GM23338 (cell line): ENCODE measurements around the gene CFAP251. TPM values are rescaled to one million over a fixed set of nuclear protein-coding genes. Genes with fewer than 3 reads are reported as not detected.

ENCODE experiments used
- ATAC-seq: fragments of 200-7000 bp; cut with Tn5 transposase; 3 replicates; pipeline ENCODE4 v1.9.1; 2020
- DNase-seq: peaks from one replicate; pipeline ENCODE4 v3.0.0-alpha.2; 2015; ENCODE audit warnings: low spot score
- H2AFZ ChIP-seq: fragments of 200-600 bp; sonication (generic); 2 replicates; pipeline ENCODE4 v1.8.0; 2016; ENCODE audit warnings: antibody characterized with exemption, mild to moderate bottlenecking, moderate library complexity
- H3F3A ChIP-seq: fragments of 200-600 bp; sonication (generic); replicated peaks from 2 replicates; pipeline ENCODE4 v1.8.0; 2017; ENCODE audit warnings: antibody characterized with exemption, mixed run types, low read depth
- H3K27ac ChIP-seq: fragments of 200-600 bp; sonication (generic); 2 replicates; pipeline ENCODE4 v1.6.1; 2016; ENCODE audit warnings: low read depth
- H3K27me3 ChIP-seq: fragments of 200-600 bp; sonication (generic); 2 replicates; pipeline ENCODE4 v1.8.0; 2016; ENCODE audit warnings: mild to moderate bottlenecking, mixed run types, moderate library complexity; ENCODE audit not compliant: insufficient read depth
- H3K36me3 ChIP-seq: fragments of 200-600 bp; sonication (generic); 2 replicates; pipeline ENCODE4 v1.8.0; 2016; ENCODE audit warnings: mild to moderate bottlenecking; ENCODE audit not compliant: insufficient read depth
- H3K4me1 ChIP-seq: fragments of 200-600 bp; sonication (generic); 2 replicates; pipeline ENCODE4 v1.8.0; 2016; ENCODE audit warnings: mild to moderate bottlenecking, moderate library complexity; ENCODE audit not compliant: insufficient read depth
- H3K4me2 ChIP-seq: fragments of 200-600 bp; sonication (generic); 2 replicates; pipeline ENCODE4 v1.7.1; 2017; ENCODE audit warnings: mixed run types
- H3K4me3 ChIP-seq: fragments of 200-600 bp; sonication (generic); 2 replicates; pipeline ENCODE4 v1.6.1; 2016; ENCODE audit warnings: mixed run types
- H3K79me2 ChIP-seq: fragments of 200-600 bp; sonication (generic); replicated peaks from 2 replicates; pipeline ENCODE4 v1.8.0; 2017; ENCODE audit warnings: mild to moderate bottlenecking; ENCODE audit not compliant: insufficient read depth
- H3K9me2 ChIP-seq: fragments of 200-600 bp; sonication (generic); 2 replicates; pipeline ENCODE4 v1.8.0; 2017; ENCODE audit not compliant: insufficient read depth
- H4K20me1 ChIP-seq: fragments of 200-600 bp; sonication (generic); replicated peaks from 2 replicates; pipeline ENCODE4 v1.8.0; 2017; ENCODE audit warnings: mild to moderate bottlenecking; ENCODE audit not compliant: insufficient read depth
- H3K27ac Mint-ChIP-seq: 2 replicates; pipeline ENCODE4 v1.8.0; 2020; ENCODE audit warnings: inconsistent platforms, mild to moderate bottlenecking, moderate library complexity, mixed read lengths
- H3K27me3 Mint-ChIP-seq: 3 replicates; pipeline ENCODE4 v1.8.0; 2022; ENCODE audit warnings: low read depth, mild to moderate bottlenecking, moderate library complexity, mixed read lengths, inconsistent platforms; ENCODE audit not compliant: insufficient read depth, poor library complexity
- H3K36me3 Mint-ChIP-seq: 3 replicates; pipeline ENCODE4 v1.8.0; 2021; ENCODE audit warnings: low read depth, mild to moderate bottlenecking, inconsistent platforms, moderate library complexity, mixed read lengths
- H3K4me1 Mint-ChIP-seq: 3 replicates; pipeline ENCODE4 v1.8.0; 2020; ENCODE audit warnings: mild to moderate bottlenecking, inconsistent platforms, mixed read lengths
- H3K4me3 Mint-ChIP-seq: 3 replicates; pipeline ENCODE4 v1.8.0; 2021; ENCODE audit warnings: moderate library complexity, mild to moderate bottlenecking, inconsistent platforms, mixed read lengths
- H3K9me3 Mint-ChIP-seq: 3 replicates; pipeline ENCODE4 v1.8.0; 2020; ENCODE audit warnings: moderate library complexity, mild to moderate bottlenecking, inconsistent platforms, mixed read lengths
- CREB1 ChIP-seq: fragments of 250-450 bp; sonication (Bioruptor Pico); IDR thresholded peaks from 2 replicates; pipeline ENCODE4 v1.5.0; 2020; ENCODE audit warnings: low read depth, mild to moderate bottlenecking, moderate library complexity
- ETS1 ChIP-seq: IDR thresholded peaks from 2 replicates; pipeline ENCODE4 v1.6.1; 2016; ENCODE audit warnings: antibody characterized with exemption
- EZH2 ChIP-seq: fragments of 200-600 bp; sonication (generic); IDR thresholded peaks from one replicate; pipeline ENCODE4 v1.8.0; 2017; ENCODE audit warnings: antibody characterized with exemption, mild to moderate bottlenecking, low read depth; ENCODE audit not compliant: unreplicated experiment
- EZH2phosphoT487 ChIP-seq: fragments of 200-600 bp; sonication (generic); IDR thresholded peaks from one replicate; pipeline ENCODE4 v1.8.1; 2018; ENCODE audit warnings: antibody characterized with exemption; ENCODE audit not compliant: unreplicated experiment
- JUNB ChIP-seq: IDR thresholded peaks from one replicate; pipeline ENCODE4 v1.6.1; 2016; ENCODE audit warnings: antibody characterized with exemption; ENCODE audit not compliant: unreplicated experiment
- NANOG ChIP-seq: IDR thresholded peaks from 2 replicates; pipeline ENCODE4 v1.6.1; 2016; ENCODE audit warnings: antibody characterized with exemption, borderline replicate concordance
- POLR2AphosphoS5 ChIP-seq: IDR thresholded peaks from 2 replicates; pipeline ENCODE4 v1.6.1; 2016; ENCODE audit warnings: antibody characterized with exemption, low read depth
- REST ChIP-seq: IDR thresholded peaks from one replicate; pipeline ENCODE4 v1.6.1; 2018; ENCODE audit warnings: antibody characterized with exemption; ENCODE audit not compliant: unreplicated experiment
- STAT1 ChIP-seq: IDR thresholded peaks from one replicate; pipeline ENCODE4 v1.6.1; 2016; ENCODE audit warnings: antibody characterized with exemption; ENCODE audit not compliant: unreplicated experiment
- ZNF114 ChIP-seq: fragments of 250-450 bp; sonication (Bioruptor Pico); IDR thresholded peaks from 2 replicates; pipeline ENCODE4 v1.5.0; 2020; ENCODE audit warnings: mild to moderate bottlenecking, moderate library complexity
- ZNF331 ChIP-seq: fragments of 250-450 bp; sonication (Bioruptor Pico); IDR thresholded peaks from 2 replicates; pipeline ENCODE4 v1.5.0; 2020; ENCODE audit warnings: low read depth, mild to moderate bottlenecking, moderate library complexity
- ZNF462 ChIP-seq: fragments of 250-450 bp; sonication (Bioruptor Pico); IDR thresholded peaks from 2 replicates; pipeline ENCODE4 v1.5.0; 2020; ENCODE audit warnings: mild to moderate bottlenecking, moderate library complexity
- polyA plus RNA-seq: library from polyadenylated mRNA; unstranded; fragments of >200 nt; fragmentation: Nextera tagmentation; extraction: Ambion mirVana; gene quantifications from 2 replicates; pipeline ENCODE4 v1.2.1, GENCODE V29; 2016
- total RNA-seq: library from RNA; depleted of rRNA; stranded (reverse); fragments of >200 nt; shearing (Covaris generic); gene quantifications from 2 replicates; pipeline ENCODE4 v1.2.3, GENCODE V29; 2014
- TF ChIP-seq, protein P1 (sequence below), 2 experiments: fragments of 200-600 bp in 1 of 2; sonication (generic) in 1 of 2; conservative IDR thresholded peaks; 2 replicates each; pipeline versions ENCODE4 v1.5.1 to v1.6.1; 2016 to 2017; ENCODE audit warnings: antibody characterized with exemption in 2 of 2, low read depth in 2 of 2, mild to moderate bottlenecking in 2 of 2, moderate library complexity in 1 of 2

CFAP251 gene
- total and polyA plus RNA-seq, 2 experiments from 2014 or later, result 1.4 to 2.5 TPM

DNA sequence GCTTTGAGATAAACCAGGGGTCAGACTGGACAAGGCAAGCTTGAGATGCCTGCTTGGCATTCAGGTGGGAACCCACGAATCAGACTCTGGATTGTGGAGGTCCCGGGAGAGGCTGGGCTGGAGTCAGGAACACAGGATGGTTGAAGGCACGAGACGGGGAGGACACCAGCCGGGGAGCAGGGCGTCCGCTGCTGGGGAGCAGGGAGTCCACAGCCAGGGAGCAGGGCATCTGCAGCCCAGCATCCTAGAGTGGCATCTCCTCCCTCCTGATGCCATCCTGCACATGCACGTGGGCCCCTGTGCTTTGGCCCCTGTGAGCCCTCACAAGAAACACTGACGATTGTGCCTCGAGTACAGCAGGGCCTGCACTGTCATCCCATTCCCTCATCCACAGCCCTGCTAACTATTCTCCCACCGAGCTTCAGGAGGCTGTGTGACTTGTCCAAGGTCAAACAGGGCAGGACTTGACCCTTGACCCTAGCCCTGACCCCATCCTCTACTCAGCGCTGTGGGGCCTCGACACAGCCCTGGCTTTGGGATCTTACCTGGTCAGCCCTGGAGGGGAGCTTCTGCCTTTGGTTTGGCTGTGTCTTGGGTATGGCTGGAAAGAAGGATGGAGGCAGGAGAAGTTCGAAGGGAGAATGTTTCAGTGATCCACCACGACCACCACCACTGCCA, 45.1 kb downstream of the CFAP251 start:
- ATAC-seq (no peak), DNase-seq (no peak)
- peaks cover 10% of the 10 kb centered on the region for H3K27me3 Mint-ChIP-seq
- no peak overlapping the region for H3K4me3 ChIP-seq
- no peak overlapping the region for H3K27ac Mint-ChIP-seq
- H4K20me1 ChIP-seq, result no peaks in the 10 kb centered on the region
- H3K36me3 ChIP-seq, result no peaks in the 10 kb centered on the region
- no peaks in the 10 kb centered on the region for H3K9me2 ChIP-seq
- peaks cover 5% of the 10 kb centered on the region; the same call in 1 of the 2 replicates for H3K4me1 ChIP-seq
- no peak overlapping the region for H2AFZ ChIP-seq
- no peaks in the 10 kb centered on the region for H3K9me3 Mint-ChIP-seq
- H3K4me3 Mint-ChIP-seq, result no peak overlapping the region
- H3K36me3 Mint-ChIP-seq, result no peaks in the 10 kb centered on the region
- no peaks in the 10 kb centered on the region for H3K27me3 ChIP-seq
- TF ChIP-seq ZNF114, result no peak
- TF ChIP-seq ZNF331 (CRISPR knock-in tag), result no peak
- TF ChIP-seq EZH2, result no peak
- no peak for TF ChIP-seq JUNB
- TF ChIP-seq ETS1, result no peak
- TF ChIP-seq CREB1 (CRISPR knock-in tag), result no peak
- no peak for TF ChIP-seq EZH2phosphoT487
- no peak for TF ChIP-seq REST
- TF ChIP-seq ZNF462 (CRISPR knock-in tag), result no peak
- no peak for TF ChIP-seq NANOG
- TF ChIP-seq, protein P1, sequence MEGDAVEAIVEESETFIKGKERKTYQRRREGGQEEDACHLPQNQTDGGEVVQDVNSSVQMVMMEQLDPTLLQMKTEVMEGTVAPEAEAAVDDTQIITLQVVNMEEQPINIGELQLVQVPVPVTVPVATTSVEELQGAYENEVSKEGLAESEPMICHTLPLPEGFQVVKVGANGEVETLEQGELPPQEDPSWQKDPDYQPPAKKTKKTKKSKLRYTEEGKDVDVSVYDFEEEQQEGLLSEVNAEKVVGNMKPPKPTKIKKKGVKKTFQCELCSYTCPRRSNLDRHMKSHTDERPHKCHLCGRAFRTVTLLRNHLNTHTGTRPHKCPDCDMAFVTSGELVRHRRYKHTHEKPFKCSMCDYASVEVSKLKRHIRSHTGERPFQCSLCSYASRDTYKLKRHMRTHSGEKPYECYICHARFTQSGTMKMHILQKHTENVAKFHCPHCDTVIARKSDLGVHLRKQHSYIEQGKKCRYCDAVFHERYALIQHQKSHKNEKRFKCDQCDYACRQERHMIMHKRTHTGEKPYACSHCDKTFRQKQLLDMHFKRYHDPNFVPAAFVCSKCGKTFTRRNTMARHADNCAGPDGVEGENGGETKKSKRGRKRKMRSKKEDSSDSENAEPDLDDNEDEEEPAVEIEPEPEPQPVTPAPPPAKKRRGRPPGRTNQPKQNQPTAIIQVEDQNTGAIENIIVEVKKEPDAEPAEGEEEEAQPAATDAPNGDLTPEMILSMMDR (conservative IDR thresholded peaks at IDR 0.05; ENCODE audit: low read depth in 2 of 2), result no peak
- no peak for TF ChIP-seq POLR2AphosphoS5
- no peak for TF ChIP-seq STAT1
- no peak overlapping the region for H3K27ac ChIP-seq
- no peaks in the 10 kb centered on the region for H3K79me2 ChIP-seq
- peaks cover 5% of the 10 kb centered on the region for H3K4me1 Mint-ChIP-seq
- H3F3A ChIP-seq, result no peaks in the 10 kb centered on the region
- no peak overlapping the region for H3K4me2 ChIP-seq
